GM18858 (cell line): Measurements from ENCODE around the gene KRT39.

Experiments
- ATAC-seq: cut with Tn5 transposase; IDR thresholded peaks from one replicate; pipeline ENCODE4 v1.9.1; 2021; ENCODE audit not compliant: unreplicated experiment

Gene KRT39

DNA sequence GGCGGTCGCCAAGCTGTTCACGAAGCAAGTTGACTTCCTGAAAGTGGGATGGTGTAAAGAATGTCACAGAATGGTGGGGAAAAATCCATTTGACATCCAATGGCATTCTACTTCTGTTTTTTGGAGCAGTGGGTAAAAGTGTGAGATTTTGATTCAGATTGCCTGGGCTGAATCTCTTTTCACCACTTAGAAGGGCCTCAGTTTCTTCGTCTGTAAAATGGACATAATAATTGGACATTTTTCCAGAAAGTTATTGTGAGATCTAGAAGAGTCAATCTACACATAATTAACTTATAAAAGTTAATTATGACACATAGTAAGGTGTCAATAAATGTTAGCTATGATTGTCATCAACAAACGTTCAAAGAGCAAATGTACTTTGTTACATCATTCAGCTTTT, 14.4 kb upstream of the KRT39 start:
- no peak for ATAC-seq

DNA sequence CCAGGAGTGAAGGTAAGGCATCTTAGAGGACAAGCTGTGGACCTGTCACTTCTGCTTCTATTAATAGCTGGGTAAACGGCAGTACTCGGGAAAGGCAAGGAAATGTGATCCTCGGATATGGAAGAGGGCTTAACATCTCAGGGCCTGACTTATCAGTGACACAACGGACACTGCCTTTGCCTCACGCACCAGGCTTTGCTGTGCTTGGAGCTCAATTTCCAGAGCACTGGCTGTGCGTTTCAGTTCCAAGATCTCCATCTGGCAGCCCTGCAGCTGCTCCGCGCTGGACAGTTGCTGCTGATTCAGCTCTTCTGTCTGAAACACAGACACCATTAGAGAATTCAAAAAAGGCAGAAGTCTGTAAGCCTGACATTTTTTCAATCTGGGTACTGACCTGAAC, 13.8 kb upstream of the KRT39 start:
- no peak for ATAC-seq

DNA sequence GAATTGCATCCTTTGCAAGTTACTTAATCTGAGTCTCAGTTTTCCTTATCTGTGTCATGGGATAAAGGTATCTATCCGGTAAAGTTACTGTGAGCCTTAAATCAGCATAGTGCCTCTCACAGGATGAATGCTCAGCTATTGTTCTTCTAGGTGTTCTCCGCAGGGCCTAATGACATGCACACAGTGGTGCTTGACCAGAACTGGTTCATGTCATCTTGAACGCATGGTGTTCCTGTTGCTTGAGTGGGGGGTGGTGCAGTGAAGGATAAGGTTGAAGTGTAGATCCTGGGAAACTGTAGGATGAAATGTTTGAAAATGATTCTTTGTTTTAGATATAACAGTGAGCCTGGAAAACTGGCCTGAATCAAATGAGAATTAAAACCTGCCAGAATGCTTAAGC, 13.4 kb upstream of the KRT39 start:
- no peak for ATAC-seq

DNA sequence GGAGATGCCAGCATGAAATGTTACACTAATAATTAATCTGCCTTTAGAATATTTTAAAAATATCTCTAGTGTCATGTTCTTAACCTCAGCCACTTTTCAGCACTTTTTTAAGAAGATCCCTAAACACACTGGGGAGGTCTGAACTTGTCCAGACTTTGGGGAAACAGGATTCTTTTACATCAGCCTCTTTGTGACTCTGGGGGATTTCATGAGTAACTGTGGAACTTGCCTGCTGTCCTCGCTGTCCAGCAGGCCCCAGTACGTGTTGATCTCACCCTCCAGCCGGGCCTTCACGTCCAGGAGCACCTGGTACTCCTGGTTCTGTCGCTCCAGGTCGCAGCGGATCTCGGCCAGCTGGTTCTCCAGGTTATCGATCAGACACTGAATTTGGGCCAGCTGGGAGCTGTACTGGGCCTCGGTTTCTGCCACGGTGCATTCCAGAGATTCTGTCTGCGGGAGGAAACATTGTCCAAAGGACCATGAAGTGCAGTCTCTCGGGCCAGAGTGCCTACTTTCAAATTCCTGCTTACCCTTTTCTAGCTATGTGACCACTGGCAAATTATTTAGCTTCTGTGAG, 11.9 kb upstream of the KRT39 start:
- no peak for ATAC-seq

DNA sequence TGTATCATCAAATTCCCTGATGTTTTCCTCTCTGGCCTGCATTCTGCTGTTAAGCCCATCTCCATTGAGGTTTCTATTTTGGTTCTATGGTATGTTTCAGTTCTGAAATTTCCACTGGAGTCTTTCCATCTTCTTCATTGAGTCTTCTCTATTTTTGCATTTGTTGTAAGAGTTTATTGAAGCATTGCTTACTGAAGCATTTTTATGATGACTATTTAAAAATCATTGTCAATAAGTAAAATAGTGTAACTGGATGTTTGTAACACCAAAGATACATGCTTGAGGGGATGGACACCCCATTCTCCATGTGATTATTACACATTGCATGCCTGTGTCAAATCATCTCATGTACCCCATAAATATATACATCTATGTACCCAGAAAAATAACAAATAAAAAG, 8.8 kb upstream of the KRT39 start:
- no peak for ATAC-seq

DNA sequence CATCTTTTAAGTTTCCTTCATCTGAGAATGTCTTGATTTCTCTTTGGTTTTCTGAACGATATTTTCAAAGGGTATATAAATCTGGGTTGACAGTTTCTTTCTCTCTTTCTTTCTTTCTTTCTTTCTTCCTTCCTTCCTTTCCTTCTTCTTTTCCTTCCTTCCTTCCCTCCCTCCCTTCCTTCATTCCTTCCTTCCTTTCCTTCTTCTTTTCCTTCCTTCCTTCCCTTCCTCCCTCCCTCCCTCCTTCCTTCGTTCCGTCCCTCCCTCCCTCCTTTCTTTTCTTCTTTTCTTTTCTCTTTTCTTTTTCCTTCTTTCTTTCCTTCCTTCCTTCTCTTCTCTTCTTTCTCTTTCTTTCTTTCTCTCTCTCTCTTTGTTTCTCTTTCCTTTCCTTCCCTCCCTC, 7.6 kb upstream of the KRT39 start:
- no peak for ATAC-seq

DNA sequence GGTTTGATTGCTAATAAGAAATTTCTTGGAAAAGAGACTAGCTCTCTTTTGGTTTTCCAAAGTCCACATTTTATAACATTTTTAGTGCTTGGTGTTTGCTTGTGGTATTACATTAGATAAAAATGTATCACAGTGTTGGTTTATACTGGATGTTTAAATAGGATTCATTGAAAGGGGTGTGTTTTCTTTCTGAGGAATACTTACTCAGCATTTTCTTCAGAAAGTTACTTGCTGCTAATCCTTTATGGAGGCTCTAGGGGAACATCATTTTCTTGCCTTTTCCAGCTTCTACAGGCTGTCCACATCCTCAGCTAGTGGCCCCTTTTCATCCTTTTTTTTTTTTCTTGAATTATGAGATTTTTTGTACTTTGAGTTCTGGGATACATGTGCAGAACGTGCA, 834 bp upstream of the KRT39 start:
- no peak for ATAC-seq

DNA sequence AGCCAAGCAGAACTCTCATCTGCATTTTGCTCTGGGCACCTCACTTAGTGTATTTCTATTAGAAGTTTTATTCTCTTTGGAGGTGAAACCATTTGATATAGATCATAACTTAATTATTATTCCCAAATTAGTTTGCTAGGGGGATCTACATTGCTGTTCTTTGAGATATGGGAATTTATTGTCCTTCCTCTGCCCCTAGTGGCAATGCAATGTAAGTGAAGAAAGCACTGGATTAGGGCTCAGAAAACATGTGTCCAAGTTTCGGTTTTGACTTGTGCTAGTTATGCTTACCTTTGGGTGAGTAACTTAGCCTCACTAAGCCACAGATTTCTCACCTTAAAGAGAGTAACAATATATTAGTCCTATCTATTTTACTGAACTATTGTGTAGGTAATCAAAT, 2.9 kb downstream of the KRT39 start:
- no peak for ATAC-seq

DNA sequence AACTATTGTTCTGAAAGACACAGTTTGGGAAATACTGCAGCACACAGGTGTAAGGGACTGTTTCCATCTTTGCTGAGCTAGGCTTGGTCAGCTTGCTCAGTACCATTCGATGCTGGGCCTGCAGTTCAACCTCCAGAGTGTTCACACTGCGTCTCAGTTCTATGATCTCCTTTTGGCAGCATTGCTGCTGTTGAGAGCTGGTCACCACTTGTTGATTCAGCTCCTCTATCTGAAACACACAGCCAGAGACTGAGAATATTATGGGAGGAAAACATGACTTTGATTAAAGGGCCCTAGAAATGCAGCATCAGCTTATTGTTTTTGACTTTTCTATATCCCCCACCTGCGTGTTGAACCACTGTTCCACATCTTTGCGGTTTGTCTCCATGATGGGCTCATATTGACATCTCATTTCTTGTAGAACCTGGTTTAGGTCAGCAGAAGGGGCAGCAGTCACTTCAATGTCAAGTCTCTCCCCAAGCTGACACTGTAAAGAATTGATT, 4.6 kb downstream of the KRT39 start:
- ATAC-seq = no peak

DNA sequence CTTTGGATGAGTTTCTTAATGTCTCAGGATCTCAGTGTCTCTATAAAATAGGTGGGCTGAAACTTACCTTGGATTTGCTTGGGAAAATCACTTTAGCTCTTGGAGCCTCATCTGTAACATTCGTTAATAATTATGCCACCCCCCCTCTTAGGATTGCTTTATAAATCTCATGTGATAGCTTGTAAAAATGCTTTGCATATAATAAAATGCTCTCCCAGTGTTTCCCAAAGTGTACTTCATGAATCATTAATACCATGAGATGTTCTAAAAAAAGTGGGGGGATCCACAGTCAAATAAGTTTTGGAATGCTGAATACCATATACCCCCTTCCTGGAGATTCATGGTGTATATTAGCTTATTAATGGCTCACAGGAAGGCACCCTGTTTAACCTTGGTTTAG, 5.2 kb downstream of the KRT39 start:
- ATAC-seq = no peak

DNA sequence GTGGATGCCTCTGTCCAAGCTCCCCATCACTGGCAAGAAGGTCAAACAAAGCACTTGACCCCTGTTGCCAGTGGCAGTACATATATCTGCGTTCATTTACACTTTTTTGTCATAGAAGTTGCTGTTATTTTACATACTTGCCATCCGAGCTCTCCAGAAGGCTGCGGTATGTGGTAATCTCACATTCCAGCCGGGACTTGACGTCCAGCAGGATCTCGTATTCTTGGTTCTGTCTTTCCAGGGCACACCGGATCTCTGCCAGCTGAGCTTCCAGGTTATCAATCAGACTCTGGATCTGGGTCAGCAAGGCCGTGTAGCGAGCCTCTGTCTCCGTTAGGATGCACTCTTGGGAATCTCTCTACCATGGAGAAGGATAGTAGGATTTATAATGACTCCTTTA, 6.6 kb downstream of the KRT39 start:
- ATAC-seq = no peak

DNA sequence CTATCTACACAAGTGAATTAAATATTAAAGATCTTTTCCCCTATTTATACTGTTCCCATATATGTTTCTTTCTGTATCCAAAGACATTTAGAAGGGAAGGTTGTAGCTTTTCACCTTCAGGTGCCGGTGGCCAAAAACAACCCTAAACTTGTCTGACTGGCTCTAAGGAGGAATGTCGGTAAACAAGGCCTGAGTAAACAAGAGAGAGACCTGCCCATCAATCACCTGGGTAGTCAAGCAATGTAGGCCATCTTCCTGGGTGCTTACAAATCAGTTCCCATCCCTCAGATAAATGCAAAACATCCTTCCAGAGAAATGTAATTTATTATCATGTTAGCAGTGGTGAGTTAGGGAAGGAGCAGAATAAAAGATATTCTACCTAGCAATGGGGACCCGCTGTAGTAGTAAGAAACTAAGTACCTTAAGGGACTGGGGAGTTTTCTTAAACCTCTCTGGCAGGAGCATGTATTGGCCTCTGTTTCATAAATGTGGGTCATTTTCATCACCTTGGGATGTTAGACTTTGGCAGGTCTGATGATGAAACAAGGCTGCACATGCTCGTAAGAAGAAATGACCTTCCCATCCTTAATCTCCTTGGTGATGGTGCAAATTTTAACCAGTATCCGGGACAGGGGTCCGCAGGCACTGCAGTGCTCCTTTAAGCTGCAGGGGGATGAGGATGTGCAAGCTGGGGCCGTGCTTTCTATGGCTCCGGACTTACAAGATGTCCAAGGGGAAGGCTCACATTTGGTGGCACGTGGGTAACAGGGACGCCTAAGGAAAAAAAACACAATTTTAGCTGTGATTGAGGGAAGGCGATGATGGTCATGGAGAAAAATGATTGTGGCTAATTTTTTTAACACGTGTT, 8.4 kb downstream of the KRT39 start:
- ATAC-seq = no peak

DNA sequence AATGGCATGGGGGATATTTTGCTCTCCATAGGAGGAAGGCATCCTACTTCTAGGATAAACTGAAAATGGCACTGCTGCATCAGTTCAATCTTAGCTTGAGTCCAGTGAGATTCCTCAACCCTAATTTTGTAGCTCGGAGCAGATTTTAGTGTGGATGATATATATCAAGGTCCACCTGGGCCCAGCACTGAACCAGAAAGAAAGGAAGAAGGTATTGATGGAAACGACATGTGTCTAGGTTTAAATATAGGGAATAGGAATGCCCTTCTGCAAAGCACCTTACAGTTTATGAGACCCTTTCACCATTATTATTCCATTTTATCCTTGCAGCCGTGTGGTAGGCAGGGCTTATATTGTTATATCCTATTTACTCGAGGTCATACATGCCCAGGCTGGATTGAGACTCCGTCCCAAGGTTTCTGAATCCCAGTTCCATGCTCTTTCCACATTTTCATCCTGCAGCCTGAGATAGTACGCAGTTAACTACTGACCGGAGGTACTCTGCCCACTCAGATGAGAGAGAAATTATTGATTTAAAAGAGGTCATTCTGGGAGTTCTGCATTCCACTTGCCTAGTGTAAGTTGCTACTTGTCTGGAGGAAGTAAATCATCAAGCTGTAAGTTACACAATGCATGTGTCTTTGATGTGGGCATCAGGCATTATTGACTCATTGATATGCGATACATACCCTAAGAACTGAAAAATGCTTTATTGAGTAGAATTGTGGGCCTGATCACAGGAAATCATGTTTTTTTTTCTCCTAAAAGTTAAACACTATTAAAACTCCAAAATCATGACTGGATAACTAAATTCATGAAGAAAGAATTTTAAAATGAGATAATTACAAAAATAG, 10.1 kb downstream of the KRT39 start:
- no peak for ATAC-seq

DNA sequence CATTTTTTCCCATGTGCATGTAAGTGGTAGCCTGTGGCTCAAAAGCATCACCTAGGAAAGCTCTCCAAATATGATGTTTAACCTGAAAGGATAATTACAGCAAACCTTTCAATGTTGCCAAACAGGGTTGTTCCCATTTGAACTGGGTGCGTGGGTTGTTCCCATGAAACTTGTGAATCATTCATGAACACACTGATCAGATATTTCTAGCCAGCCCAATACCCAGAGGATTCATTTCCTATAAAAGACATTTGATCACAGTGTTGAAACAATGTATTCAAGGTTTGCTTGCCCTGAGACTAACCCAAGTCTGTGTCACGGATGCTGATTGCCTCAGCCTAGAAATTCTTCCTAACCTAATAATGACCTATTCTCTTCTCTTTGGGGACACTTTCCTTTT, 12.9 kb downstream of the KRT39 start:
- ATAC-seq = no peak

DNA sequence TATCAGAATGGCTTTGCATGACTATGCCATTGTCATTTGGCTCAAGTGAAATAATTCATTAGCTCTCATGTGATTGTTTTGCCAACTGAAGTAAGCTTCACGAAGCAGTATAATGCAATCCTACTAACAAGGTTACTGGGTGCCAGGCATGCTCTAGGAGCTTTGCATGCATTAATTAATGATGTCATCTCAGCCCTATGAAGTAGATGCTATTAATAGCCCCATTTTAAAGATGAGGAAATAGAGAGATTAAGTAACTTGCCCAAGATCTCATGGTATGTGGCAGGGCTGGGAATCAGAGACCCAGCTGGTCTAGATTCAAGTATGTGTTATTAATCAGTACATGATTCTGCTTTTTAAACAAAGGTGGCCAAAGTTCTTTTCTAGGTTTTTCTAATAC, 14.1 kb downstream of the KRT39 start:
- no peak for ATAC-seq

DNA sequence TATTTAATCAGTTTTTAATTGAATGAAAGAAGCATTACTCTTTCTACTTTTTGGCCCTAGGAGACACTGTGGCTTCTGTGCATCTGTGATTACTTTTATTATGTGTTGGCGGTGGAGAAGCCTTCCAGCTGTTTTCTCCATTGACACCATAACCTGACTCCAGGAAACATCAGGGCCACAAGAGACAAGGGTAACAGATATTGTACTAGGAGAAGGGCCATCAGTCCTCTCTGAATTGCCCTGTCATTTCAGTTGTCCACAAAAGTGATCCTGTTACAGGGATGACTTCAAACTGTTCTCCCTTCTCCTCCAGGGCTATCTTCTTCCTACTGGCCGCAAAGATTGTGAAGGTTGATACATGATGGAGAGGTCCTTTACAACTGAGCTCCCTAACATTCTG, 14.6 kb downstream of the KRT39 start:
- no peak for ATAC-seq

DNA sequence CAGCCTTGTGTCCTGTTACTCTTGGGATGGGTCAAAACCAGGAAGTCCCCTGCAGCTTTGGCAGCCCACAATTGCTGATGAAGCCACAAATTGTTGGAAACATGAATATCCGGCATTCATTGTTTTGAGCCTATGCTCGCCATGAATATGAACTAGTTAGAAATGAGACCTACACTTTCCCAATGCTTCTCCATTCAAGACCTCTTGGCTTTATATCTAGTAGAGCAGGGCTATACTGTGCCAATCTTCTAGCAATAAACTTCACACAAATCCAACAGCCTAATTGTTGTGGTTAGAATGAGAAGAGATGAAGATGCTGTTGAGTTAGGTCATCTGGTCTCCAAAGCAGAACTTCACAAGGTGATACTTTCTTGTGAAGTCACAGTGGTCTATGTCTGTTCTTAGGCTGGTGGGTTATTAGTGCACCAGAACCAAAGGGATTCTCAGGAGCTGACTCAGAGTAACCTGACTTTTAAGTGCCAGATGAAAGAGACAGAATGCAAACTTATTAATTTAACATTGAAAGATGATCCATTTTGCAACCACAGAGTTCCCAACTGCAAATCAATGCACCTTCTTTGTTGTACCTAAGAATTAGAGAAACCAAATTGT, 15.6 kb downstream of the KRT39 start:
- no peak for ATAC-seq

DNA sequence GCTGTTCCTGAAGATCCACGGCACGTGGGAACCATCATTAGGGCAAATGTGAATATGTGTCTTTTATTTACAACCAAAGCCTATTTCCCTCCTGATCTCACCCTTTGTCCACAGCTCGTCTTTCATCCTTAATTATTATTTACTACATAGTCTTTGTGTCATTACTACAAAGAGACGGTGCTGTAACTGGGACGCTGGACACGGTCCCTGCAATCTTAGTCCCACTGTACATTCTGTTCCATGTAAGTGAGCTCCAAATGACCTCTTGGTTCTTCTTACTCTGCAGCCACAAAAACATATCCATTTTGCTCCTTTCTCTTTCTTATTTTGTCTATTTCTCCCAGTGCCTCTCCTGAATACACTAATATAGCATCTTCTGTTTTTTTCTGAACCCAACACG, 16.6 kb downstream of the KRT39 start:
- ATAC-seq = no peak

DNA sequence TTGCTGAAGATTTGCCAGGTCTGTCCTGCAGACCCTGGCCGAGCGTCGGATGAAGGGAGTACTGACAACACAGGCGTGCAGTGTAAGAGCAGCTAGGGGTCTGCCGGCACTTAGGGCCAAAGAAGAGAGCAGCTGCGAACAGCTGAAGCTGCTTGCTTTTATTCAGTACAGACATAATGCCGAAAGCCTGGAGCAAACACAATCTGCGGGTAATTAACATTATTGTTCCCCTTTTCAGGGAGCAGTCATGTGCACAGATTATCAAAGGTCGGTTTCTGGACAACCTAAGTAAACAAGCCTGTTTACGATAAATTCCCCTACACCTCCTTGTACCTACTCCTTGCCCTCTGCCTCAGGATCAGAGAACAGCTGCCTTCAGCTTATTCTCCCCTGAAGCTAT, 17.3 kb downstream of the KRT39 start:
- ATAC-seq = no peak

DNA sequence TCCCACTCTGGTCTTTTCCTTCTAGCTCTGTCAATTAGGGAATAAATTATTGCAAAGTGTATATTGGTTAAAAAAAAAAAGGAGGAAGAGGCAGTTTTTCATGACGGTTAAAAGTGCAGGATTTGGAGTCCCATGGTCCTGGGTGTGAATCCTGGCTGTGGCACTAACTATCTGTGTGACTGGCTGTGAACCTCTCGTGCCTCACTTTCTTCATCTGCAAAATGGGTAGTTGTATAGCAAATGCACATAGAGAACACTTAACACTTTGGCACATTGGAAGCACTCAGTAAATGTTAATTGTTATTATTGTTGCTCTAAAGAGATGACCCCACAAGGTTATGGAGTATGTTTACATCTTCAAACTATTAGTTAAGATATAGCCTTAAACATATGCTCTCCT, 18.8 kb downstream of the KRT39 start:
- ATAC-seq = no peak

DNA sequence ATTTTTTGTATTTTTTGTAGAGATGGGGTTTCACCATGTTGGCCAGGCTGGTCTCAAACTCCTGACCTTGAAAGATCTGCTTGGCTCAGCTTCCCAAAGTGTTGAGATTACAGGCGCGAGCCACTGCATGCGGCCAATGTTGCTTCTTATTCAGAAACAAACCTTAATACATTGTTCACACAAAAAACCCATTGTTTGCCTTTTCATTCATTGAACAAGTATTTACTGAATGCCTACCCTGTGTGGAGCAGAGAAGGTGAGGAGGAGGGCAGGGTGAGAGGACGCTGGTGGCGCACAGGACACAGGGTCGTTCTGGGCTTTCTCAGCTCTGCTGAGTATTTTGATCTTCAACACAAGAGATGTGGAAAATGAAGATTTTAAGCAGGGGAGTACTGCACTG, 21.3 kb downstream of the KRT39 start:
- ATAC-seq = no peak
